KMS-11 (cell line): ENCODE results near the gene TIE1.

Experiments
- H2AFZ ChIP-seq: fragments of 200-600 bp; sonication (generic); 2 replicates; pipeline ENCODE4 v1.6.1; 2016; ENCODE audit warnings: antibody characterized with exemption, mixed run types, low read depth
- H3K27ac ChIP-seq: fragments of 200-600 bp; sonication (generic); 2 replicates; pipeline ENCODE4 v1.6.1; 2016; ENCODE audit warnings: mild to moderate bottlenecking, mixed run types
- H3K27me3 ChIP-seq: fragments of 200-600 bp; sonication (generic); 2 replicates; pipeline ENCODE4 v1.6.1; 2017; ENCODE audit warnings: mild to moderate bottlenecking, low read depth, mixed run types, moderate library complexity; ENCODE audit not compliant: insufficient read depth
- H3K36me3 ChIP-seq: fragments of 200-600 bp; sonication (generic); 2 replicates; pipeline ENCODE4 v1.6.1; 2017; ENCODE audit warnings: mild to moderate bottlenecking, mixed run types; ENCODE audit not compliant: insufficient read depth
- H3K4me1 ChIP-seq: fragments of 200-600 bp; sonication (generic); 2 replicates; pipeline ENCODE4 v1.6.1; 2016; ENCODE audit warnings: mild to moderate bottlenecking, low read depth, mixed run types; ENCODE audit not compliant: poor library complexity, severe bottlenecking
- H3K4me2 ChIP-seq: fragments of 200-600 bp; sonication (generic); 2 replicates; pipeline ENCODE4 v1.7.0; 2016; ENCODE audit warnings: mild to moderate bottlenecking, mixed run types
- H3K4me3 ChIP-seq: fragments of 200-600 bp; sonication (generic); IDR thresholded peaks from 2 replicates; pipeline ENCODE4 v1.6.1; 2017; ENCODE audit warnings: low read depth, low read length, mixed read lengths; ENCODE audit not compliant: insufficient read depth
- H3K79me2 ChIP-seq: fragments of 200-600 bp; sonication (generic); 2 replicates; pipeline ENCODE4 v1.6.1; 2016; ENCODE audit warnings: low read depth, mixed run types; ENCODE audit not compliant: insufficient read depth
- H3K9ac ChIP-seq: fragments of 200-600 bp; sonication (generic); 2 replicates; pipeline ENCODE4 v1.6.1; 2016; ENCODE audit warnings: mild to moderate bottlenecking, mixed run types
- H4K20me1 ChIP-seq: fragments of 200-600 bp; sonication (generic); 2 replicates; pipeline ENCODE4 v1.6.1; 2016; ENCODE audit warnings: mild to moderate bottlenecking, mixed run types; ENCODE audit not compliant: insufficient read depth
- CTCF ChIP-seq: fragments of 200-600 bp; sonication (generic); conservative IDR thresholded peaks from 2 replicates; pipeline ENCODE4 v1.6.1; 2017; ENCODE audit warnings: low read depth, mild to moderate bottlenecking, antibody characterized with exemption, low read length, moderate library complexity, mixed read lengths

The TIE1 gene

DNA sequence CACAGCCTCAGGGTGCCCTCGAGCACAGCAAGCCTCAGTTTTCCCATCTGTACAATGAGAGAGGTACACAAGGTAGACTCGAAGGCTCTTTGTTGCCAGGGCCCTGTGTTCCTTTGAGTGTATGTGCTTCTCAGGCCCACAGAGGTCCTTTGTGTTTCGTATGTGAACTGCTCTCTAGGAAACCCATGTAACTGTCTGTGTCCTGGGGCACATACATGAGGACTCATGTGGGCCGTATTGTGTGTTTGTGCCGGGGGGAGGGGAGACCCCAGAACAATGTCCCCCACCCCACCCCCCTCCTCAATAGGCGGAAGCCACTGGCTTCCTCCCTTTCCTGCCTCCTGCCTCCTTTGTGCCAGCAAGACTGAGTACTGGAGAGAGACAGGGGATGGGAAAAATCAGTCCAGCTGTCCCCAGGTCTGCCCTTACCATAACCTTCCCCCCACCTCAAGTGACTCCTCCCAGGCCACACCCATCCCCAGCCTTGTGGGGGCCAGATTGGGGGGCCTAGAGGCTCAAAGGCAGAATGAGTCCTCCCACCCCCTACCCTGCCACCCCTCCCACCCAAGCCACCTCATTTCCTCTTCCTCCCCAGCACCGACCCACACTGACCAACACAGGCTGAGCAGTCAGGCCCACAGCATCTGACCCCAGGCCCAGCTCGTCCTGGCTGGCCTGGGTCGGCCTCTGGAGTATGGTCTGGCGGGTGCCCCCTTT is at the start of gene TIE1:
TIE1 (plus strand) TSS at position 605 of the 717 bp plus-strand sequence; CDS start at position 695, 90 bp downstream.
- H3K4me2 ChIP-seq, result no peak within 1 kb of the TSS
- no peak within 1 kb of the TSS for H2AFZ ChIP-seq
- H4K20me1 ChIP-seq, result no peaks in the 10 kb centered on the region
- peaks cover 11% of the 10 kb centered on the region for H3K4me1 ChIP-seq
- no peaks in the 10 kb centered on the region for H3K79me2 ChIP-seq
- no peak within 1 kb of the TSS for H3K27ac ChIP-seq
- H3K4me3 ChIP-seq, result no peak within 1 kb of the TSS
- no peaks in the 10 kb centered on the region for H3K27me3 ChIP-seq
- TF ChIP-seq CTCF, result no peak
- H3K36me3 ChIP-seq, result no peaks in the 10 kb centered on the region
- H3K9ac ChIP-seq, result no peak within 1 kb of the TSS

GRCh38 chr1:43251024-43251423 is 49.8 kb upstream of the TIE1 start:
- no peak for TF ChIP-seq CTCF
- H3K27ac ChIP-seq, result no peak overlapping the region
- no peaks in the 10 kb centered on the region for H4K20me1 ChIP-seq
- H3K9ac ChIP-seq, result no peak overlapping the region
- H3K79me2 ChIP-seq, result no peaks in the 10 kb centered on the region
- no peaks in the 10 kb centered on the region for H3K4me1 ChIP-seq
- H3K36me3 ChIP-seq, result no peaks in the 10 kb centered on the region
- no peaks in the 10 kb centered on the region for H3K27me3 ChIP-seq
- H3K4me3 ChIP-seq, result no peak overlapping the region
- H3K4me2 ChIP-seq, result no peak overlapping the region
- no peak overlapping the region for H2AFZ ChIP-seq

DNA sequence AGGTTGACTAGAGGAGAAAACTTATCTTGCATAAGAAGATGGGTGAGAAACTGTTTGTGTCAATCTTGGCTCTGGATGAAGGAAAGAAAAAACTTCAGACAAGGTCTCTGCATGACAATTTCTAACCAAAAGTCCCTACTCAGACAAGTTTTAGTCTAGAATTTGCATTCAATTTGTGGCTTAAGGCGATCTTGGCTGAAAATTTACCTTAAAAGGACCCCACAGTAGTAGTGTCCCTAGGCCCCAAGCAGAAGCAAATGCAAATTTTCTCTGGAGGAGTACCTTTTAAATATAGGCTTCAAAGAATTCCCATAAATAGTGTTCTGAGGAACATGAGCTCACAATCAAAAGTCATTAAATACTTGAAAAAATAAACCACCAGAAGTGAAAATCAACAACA is 48.6 kb upstream of the TIE1 start:
- TF ChIP-seq CTCF, result no peak
- no peak overlapping the region for H2AFZ ChIP-seq
- H3K79me2 ChIP-seq, result no peaks in the 10 kb centered on the region
- H3K4me2 ChIP-seq, result no peak overlapping the region
- H3K27ac ChIP-seq, result no peak overlapping the region
- H3K4me3 ChIP-seq, result no peak overlapping the region
- H4K20me1 ChIP-seq, result no peaks in the 10 kb centered on the region
- no peaks in the 10 kb centered on the region for H3K4me1 ChIP-seq
- no peak overlapping the region for H3K9ac ChIP-seq
- H3K36me3 ChIP-seq, result no peaks in the 10 kb centered on the region
- no peaks in the 10 kb centered on the region for H3K27me3 ChIP-seq

DNA sequence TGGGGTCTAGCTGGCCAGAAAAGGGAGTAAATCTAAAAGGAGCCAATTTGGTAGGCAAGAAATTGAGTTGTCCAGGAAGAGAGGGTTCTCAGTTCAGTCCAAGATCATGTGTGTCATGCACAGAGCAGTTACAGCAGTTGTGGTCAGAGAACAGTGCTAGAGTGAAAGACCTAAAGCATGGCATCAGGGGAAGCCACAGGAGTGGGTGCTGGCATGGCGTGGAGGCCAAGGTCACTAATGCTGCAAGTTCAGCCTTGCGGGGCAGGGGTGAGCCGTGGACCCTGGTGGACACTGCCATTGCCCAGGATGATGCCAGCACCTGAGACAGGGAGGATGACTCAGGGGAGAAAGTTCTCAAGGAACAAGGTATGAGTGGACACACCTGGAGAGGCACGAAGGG is 47.6 kb upstream of the TIE1 start:
- no peak for TF ChIP-seq CTCF
- Histone ChIP-seq H3K27me3 (no peaks in the 10 kb centered on the region), H3K4me1 (no peaks in the 10 kb centered on the region), H3K27ac (no peak overlapping the region), H2AFZ (no peak overlapping the region), H3K79me2 (no peaks in the 10 kb centered on the region), H3K36me3 (no peaks in the 10 kb centered on the region), H3K4me2 (no peak overlapping the region), H3K9ac (no peak overlapping the region), H4K20me1 (no peaks in the 10 kb centered on the region), H3K4me3 (no peak overlapping the region)
